Uterus (tissue), 2 donors: ENCODE data around the gene LHX4.

Experiments
- CTCF ChIP-seq, 4 experiments: fragments of 200-600 bp in 2 of 4; fragments of 450-650 bp in 2 of 4; sonication (generic) in 2 of 4; IDR thresholded peaks; one replicate each; pipeline ENCODE4 v1.5.1; 2016 to 2019; ENCODE audit warnings: antibody characterized with exemption in 4 of 4, mild to moderate bottlenecking in 2 of 4, moderate library complexity in 1 of 4
- POLR2A ChIP-seq, 2 donors: fragments of 450-650 bp; IDR thresholded peaks; one replicate each; pipeline ENCODE4 v1.6.1; 2016; ENCODE audit warnings: antibody characterized with exemption in 2 of 2, mild to moderate bottlenecking in 1 of 2, moderate library complexity in 1 of 2

GRCh38 chr1:180262628-180263488, 32.8 kb downstream of the LHX4 start:
- TF ChIP-seq POLR2A (IDR thresholded peaks at IDR 0.05) (no peak), CTCF (IDR thresholded peaks at IDR 0.05) (no peak)
